HEK293T (cell line): ENCODE measurements around the gene PRXL2A.

Source experiments
- ARNT ChIP-seq: fragments of 450-650 bp; IDR thresholded peaks from 2 replicates; pipeline ENCODE4 v1.6.1; 2017; ENCODE audit warnings: mild to moderate bottlenecking
- BHLHE40 ChIP-seq: fragments of 450-650 bp; IDR thresholded peaks from 2 replicates; pipeline ENCODE4 v1.6.1; 2016; ENCODE audit warnings: mild to moderate bottlenecking, moderate library complexity, borderline replicate concordance
- HDGF ChIP-seq: fragments of 450-650 bp; IDR thresholded peaks from 2 replicates; pipeline ENCODE4 v1.6.1; 2017; ENCODE audit warnings: antibody characterized with exemption, borderline replicate concordance
- NFRKB ChIP-seq: fragments of 450-650 bp; IDR thresholded peaks from 2 replicates; pipeline ENCODE4 v1.6.1; 2016; ENCODE audit warnings: mild to moderate bottlenecking, moderate library complexity
- PKNOX1 ChIP-seq: fragments of 450-650 bp; IDR thresholded peaks from 2 replicates; pipeline ENCODE4 v1.6.1; 2016
- SP1 ChIP-seq: fragments of 450-650 bp; IDR thresholded peaks from 2 replicates; pipeline ENCODE4 v1.6.1; 2017
- TARDBP ChIP-seq: fragments of 450-650 bp; IDR thresholded peaks from 2 replicates; pipeline ENCODE4 v1.6.1; 2016
- ZNF384 ChIP-seq: fragments of 450-650 bp; IDR thresholded peaks from 2 replicates; pipeline ENCODE4 v1.6.1; 2016

GRCh38 chr10:80465451-80465835, 57.1 kb downstream of the PRXL2A start:
- no peak for TF ChIP-seq SP1
- no peak for TF ChIP-seq BHLHE40
- no peak for TF ChIP-seq TARDBP
- no peak for TF ChIP-seq NFRKB
- no peak for TF ChIP-seq PKNOX1
- TF ChIP-seq ZNF384: no peak
- TF ChIP-seq ARNT: no peak
- TF ChIP-seq HDGF: no peak
